ENCODE data around the gene B3GAT1.

GRCh38 chr11:134332189-134332631, 79.8 kb downstream of the B3GAT1 start:
- TF ChIP-seq CTCF (conservative IDR thresholded peaks at IDR 0.05 in 1 of 2, IDR thresholded peaks at IDR 0.05 in 1 of 2; ENCODE audit: low read depth in 1 of 2, low read length in 2 of 2): no peak
- TF ChIP-seq EZH2 (IDR thresholded peaks at IDR 0.05; ENCODE audit: low read length, missing control alignments): peak; percentile 19

Measured in fibroblast of lung (primary cell).